DMS53 (cell line): ENCODE measurements around the gene CACYBP.

ENCODE experiments used
- DNase-seq: peaks from one replicate; lab custom pipeline; 2025; lab: John Stamatoyannopoulos, UW

Gene CACYBP

GRCh38 chr1:174974711-174975119, 25.0 kb upstream of the CACYBP start:
- DNase-seq: no peak

DNA sequence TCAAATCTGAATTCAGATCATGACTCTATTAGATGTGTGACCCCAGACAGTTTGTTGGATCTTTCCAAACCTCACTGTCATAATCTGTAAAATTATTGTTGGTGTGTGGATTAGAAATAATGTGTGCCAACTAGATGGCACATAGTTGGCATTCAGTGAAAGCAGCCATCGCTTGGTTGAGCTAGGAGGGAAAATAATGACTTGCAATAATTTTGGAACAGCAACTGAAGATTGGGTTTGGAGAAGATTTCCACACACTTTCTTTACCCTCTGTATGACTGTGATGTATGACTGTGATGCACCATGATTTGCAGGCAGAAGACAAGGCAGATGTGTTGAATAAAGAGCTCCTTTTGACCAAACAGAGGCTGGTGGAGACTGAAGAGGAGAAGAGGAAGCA, 24.0 kb upstream of the CACYBP start:
- no peak for DNase-seq

- DNase-seq: no peak
Observed at GRCh38 chr1:174976436-174977108, 23.2 kb upstream of the CACYBP start.

DNA sequence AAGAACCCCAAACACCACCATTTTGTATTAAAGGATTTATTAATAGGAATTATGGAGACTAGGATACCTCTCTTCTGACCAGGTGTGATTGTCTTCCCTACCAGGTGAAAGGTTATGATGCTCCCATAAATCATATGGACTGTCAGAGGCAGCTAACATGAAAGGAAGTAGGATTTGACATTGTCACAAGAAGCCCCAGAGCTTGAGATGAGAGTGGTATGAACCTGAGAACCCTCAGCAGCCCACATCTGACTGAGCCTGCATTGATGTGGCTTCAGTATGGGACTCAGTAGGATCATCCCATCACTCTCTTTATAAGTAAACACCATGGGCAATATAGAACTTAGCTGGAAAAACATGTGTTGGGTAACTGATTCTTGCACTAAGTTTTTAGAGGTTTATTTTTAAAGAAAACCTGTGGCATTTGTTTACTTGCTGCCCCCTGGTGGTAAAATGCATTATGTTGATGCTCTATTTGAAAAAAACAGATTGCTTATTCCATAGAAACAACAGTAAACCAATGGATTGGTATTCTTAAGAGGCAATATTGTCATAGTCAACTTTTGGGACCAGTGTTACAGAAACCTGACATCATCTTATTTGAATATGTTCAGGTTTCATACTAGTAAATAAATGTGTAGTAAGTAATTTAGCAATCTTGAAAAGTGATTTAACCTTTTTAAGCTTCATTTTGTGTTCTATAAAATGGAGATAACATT, 16.6 kb upstream of the CACYBP start:
- DNase-seq: peak; percentile 73

DNA sequence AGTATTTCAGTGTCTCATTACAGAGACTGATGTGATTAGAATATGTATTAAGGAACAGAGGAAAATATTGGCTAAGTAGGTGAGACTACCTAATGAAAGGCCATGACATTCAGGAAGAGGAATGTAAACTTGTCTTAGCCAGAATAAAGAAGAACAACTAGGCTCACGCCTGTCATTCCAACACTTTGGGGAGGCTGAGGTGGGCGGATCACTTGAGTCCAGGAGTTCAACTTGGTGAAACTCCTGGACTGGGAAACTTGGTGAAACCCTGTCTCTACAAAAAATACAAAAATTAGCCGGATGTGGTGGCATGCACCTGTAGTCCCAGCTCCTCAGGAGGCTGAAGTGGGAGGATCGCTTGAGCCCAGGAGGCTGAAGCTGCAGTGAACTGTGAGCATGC, 14.8 kb upstream of the CACYBP start:
- DNase-seq: no peak

DNA sequence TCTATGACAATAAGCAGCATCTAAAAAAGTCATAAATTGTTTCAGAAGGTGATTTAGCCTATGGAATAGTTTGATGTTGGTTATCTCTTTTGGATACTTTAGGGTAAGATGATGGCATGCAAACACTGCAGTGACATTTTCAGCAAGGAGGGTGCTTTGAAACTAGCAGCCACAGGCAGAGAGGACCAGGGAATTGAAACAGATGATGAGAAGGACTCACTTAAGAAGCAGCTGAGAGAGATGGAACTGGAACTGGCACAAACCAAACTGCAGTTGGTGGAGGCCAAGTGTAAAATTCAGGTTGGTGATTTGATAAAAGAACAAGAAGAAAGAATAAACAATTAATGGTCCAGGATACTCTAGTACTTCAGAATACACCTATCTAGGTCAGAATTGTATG, 11.2 kb upstream of the CACYBP start:
- no peak for DNase-seq

- DNase-seq: no peak
Observed at GRCh38 chr1:174988986-174989385, 10.8 kb upstream of the CACYBP start.

- no peak for DNase-seq
Observed at GRCh38 chr1:174989536-174990220, 10.1 kb upstream of the CACYBP start.

- DNase-seq: peak; percentile 86
Observed at GRCh38 chr1:174990382-174990999, 9.3 kb upstream of the CACYBP start.

DNA sequence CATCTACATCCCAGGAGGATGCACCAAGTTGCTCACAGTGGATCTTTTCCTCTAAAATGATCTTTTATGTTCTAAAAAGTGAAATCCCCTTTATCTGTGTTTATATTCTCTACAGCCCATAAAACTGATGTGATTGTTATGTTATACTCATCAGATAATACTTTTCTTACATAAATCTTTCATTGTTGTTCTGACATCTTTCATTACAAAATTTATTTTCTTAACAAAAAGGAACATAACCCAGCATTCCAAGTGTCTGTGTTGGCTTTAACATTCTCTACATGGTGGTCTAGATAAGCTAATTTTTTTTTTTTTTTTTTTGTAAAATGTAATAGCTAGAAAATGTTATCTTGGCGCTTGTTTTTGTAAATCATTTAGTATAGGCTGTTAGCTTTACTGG, 8.3 kb upstream of the CACYBP start:
- DNase-seq: no peak

DNA sequence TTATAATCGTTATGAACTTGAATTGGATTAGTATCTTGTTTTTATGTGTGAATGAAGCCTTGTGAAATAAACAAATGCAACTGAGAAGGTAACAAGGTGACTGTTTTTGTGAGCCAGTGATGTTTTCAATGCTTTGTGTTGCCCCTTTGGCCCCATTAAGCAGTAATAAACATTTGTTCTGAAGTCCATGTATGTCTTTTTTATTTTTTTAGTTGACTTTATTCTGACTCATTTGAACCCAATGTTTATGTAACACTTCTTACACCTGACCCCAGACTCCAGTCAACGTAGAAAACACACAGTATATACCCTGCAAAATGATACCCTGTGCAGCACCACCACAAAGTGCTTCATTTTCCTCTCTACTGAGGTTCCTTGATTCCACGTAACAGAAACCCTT, 4.6 kb upstream of the CACYBP start:
- peak; percentile 12 for DNase-seq

GRCh38 chr1:174995916-174996315, 3.8 kb upstream of the CACYBP start:
- DNase-seq: no peak

- DNase-seq: peak; percentile 21
Observed at GRCh38 chr1:174996476-174996875, 3.3 kb upstream of the CACYBP start.

- no peak for DNase-seq
Observed at GRCh38 chr1:174997041-174997440, 2.7 kb upstream of the CACYBP start.

GRCh38 chr1:174998569-174999215, 1.1 kb upstream of the CACYBP start:
- peak; percentile 87 for DNase-seq

DNA sequence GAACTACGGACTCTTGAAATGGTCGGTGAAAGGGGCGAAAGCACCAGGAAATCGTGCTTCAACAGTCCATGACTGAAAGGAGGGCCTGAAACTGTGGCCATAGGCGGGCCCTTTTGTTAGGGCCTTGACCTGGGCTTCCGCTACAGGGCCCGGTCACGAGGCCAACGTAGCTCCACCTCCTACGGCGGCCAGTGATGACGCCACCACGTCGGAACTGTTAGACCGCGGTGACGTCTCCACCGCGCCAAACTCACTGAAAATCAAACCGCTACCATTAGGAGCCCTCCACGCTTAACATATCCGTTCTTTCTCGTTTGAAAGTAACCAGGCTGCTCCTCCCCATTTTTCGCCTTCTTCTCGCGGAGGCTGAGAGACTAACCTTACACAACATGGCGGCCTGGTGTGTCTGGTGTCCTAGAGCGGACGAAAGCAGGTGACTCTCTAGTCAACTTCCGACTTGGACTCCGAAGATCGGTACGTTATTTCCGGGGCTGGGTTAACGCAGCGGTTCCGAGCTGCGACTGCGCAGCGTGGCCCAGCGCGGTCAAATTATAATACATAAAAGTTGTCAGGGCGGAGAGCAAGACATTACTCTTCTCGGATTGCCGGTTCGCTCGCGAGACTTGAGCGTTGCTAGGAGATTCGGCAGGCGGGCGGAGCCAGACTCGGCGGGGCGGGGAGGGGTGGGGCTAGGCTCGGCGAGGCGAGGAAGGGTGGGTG, 371 bp upstream of the CACYBP start:
- DNase-seq: peak; percentile 99

- DNase-seq: peak; percentile 21
Observed at GRCh38 chr1:175000697-175001187, 995 bp downstream of the CACYBP start.

DNA sequence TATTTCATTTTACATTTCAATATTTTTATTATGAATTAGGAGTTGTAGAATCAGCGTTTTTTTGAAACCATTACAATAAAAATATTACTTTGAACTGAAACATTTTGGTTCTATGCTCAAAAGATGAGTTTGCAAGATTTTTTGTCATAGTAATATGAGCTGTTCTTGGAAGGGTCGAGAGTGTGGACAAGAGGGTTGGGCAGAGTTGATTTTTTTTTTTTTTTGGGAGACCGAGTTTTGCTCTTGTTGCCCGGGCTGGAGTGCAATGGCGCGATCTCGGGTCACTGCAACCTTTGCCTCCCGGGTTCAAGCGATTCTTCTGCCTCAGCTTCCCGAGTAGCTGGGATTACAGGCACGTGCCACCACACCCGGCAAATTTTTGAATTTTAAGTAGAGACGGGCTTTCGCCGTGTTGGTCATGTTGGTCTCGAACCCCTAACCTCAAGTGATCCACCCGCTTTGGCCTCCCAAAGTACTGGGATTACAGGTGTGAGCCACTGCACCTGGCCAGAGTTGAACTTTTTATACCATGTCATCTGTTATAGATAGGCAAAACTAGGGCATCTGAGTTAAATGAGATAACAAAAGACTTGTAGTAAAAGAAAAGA, 3.3 kb downstream of the CACYBP start:
- DNase-seq: no peak

- no peak for DNase-seq
Observed at GRCh38 chr1:175003521-175003920, 3.8 kb downstream of the CACYBP start.

GRCh38 chr1:175005085-175005783, 5.5 kb downstream of the CACYBP start:
- no peak for DNase-seq
